Right lobe of liver (tissue), 6 donors: ENCODE data around the gene TXNDC15. TPM values are rescaled to one million over a fixed set of nuclear protein-coding genes. Genes with fewer than 3 reads are reported as not detected.

Experiments
- ATAC-seq, 4 donors: fragments of 200-7000 bp; cut with Tn5 transposase; one replicate each; pipeline ENCODE4 v1.9.1; 2020; ENCODE audit warnings: mild to moderate bottlenecking in 4 of 4, moderate library complexity in 4 of 4
- DNase-seq, 3 donors: peaks; one replicate each; pipeline ENCODE4 v3.0.0-alpha.2; 2020
- H3K27ac ChIP-seq, 3 donors: fragments of 200-600 bp; one replicate each; pipeline ENCODE4 v1.8.0; 2022
- H3K27me3 ChIP-seq, 2 donors: fragments of 200-600 bp; one replicate each; pipeline ENCODE4 v1.8.0; 2022
- H3K36me3 ChIP-seq, 4 donors: fragments of 200-600 bp; sonication (generic) in 1 of 4; one replicate each; pipeline versions ENCODE4 v1.5.1 to v1.8.0; 2017 to 2022; ENCODE audit warnings: control low read depth in 1 of 4
- H3K4me1 ChIP-seq, 4 donors: fragments of 200-600 bp; sonication (generic) in 1 of 4; one replicate each; pipeline versions ENCODE4 v1.5.1 to v1.8.0; 2017 to 2022; ENCODE audit warnings: control low read depth in 1 of 4
- H3K4me3 ChIP-seq, 3 donors: fragments of 200-600 bp; one replicate each; pipeline ENCODE4 v1.8.0; 2022
- H3K9me3 ChIP-seq, 4 donors: fragments of 200-600 bp; sonication (generic) in 1 of 4; one replicate each; pipeline versions ENCODE4 v1.5.1 to v1.8.0; 2017 to 2022; ENCODE audit warnings: control low read depth in 1 of 4
- POLR2A ChIP-seq: fragments of 450-650 bp; IDR thresholded peaks from one replicate; pipeline ENCODE4 v1.6.1; 2017; ENCODE audit warnings: antibody characterized with exemption, mild to moderate bottlenecking
- WGBS: methylation state at CpG from one replicate; pipeline ENCODE4 v1.1.6; 2018; ENCODE audit warnings: low coverage, low lambda C conversion rate; ENCODE audit not compliant: insufficient coverage; ENCODE audit errors: missing lambda C conversion rate; 5-methylcytosine and 5-hydroxymethylcytosine counted together
- intact Hi-C, 2 donors: fragments of 100-400 bp; cut with DNase I; formaldehyde crosslinking; loops; one replicate each; pipeline versions ENCODE4 v1.11.2 to v1.14.1; 2022
- total RNA-seq, 6 experiments: library from RNA; depleted of rRNA in 2 of 6; stranded (reverse); fragments of >200 nt in 2 of 6; fragmentation: NEBNext Ultra II Directional in 3 of 6; extraction: Animal tissue kit (Norgen Biotek cat#: 25700) in 3 of 6; gene quantifications; one replicate each; pipeline versions ENCODE4 v1.1.0 to v1.2.4, GENCODE V29; 2016 to 2023
- TF ChIP-seq, protein P1 (sequence below), 4 donors: fragments of 200-600 bp in 3 of 4; fragments of 450-650 bp in 1 of 4; IDR thresholded peaks; one replicate each; pipeline versions ENCODE4 v1.5.1 to v1.8.0; 2016 to 2022; ENCODE audit warnings: antibody characterized with exemption in 4 of 4, mild to moderate bottlenecking in 2 of 4
- donor health status: DM: no; HTN: yes; CAD: no.
- donor health status: DM: no; HTN: no; CAD: no.
- donor health status: DM: no; HTN: no; CAD: no.
- donor health status: DM: no; HTN: yes; CAD: no.
- donor health status: DM: no; HTN: yes; CAD: no.

The TXNDC15 gene
- total RNA-seq, 6 experiments from 2014 or later, result 20.8 to 30.9 (median 28.2) TPM

DNA sequence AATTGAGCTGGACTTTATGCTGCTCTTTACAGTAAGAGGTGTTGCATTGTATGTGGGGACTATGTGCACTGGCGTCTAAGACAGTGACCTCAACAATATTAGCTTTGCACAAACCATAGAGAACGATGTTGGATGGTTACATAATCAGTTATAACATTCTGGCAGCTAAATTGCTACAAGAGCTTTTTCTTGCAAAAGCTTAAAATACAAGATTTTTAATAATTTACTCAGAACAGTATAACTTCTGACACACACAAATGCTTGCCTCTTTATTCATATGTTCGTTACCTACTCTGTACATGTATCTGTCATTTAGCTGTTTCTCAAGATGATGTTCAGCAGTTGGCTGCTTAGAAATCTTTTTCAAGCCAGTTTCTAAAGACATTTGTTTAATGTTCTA is 16.8 kb upstream of the TXNDC15 start:
- Histone ChIP-seq H3K27me3 (no peaks in the 10 kb centered on the region), H3K36me3 (peaks cover 0 to 58% (median 24%) of the 10 kb centered on the region in 4 donors), H3K27ac (no peak overlapping the region), H3K4me3 (no peak overlapping the region), H3K9me3 (no peaks in the 10 kb centered on the region), H3K4me1 (no peaks in the 10 kb centered on the region)
- DNase-seq (no peak), ATAC-seq (no peak)
- intact Hi-C loops, result no loop called here
- TF ChIP-seq, protein P1, sequence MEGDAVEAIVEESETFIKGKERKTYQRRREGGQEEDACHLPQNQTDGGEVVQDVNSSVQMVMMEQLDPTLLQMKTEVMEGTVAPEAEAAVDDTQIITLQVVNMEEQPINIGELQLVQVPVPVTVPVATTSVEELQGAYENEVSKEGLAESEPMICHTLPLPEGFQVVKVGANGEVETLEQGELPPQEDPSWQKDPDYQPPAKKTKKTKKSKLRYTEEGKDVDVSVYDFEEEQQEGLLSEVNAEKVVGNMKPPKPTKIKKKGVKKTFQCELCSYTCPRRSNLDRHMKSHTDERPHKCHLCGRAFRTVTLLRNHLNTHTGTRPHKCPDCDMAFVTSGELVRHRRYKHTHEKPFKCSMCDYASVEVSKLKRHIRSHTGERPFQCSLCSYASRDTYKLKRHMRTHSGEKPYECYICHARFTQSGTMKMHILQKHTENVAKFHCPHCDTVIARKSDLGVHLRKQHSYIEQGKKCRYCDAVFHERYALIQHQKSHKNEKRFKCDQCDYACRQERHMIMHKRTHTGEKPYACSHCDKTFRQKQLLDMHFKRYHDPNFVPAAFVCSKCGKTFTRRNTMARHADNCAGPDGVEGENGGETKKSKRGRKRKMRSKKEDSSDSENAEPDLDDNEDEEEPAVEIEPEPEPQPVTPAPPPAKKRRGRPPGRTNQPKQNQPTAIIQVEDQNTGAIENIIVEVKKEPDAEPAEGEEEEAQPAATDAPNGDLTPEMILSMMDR (IDR thresholded peaks at IDR 0.05), result no peak
- WGBS, result 43% methylated on average over 3 of the region's 3 CpGs

DNA sequence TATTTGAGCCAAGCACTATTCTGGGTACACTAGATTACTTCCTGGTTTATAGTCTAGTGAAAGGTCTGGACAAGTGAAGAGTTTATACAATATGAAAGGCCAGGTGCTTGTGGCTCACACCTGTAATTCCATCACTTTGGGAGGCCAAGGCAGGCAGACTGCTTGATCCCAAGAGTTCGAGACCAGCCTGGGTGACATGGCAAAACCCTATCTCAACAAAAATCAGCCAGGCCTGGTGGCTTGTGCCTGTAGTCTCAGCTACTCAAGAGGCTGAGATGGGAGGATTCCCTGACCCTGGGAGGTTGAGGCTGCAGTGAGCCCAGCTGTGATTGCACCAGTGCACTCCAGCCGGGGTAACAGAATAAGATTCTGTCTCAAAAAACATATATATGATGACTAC is 9.5 kb upstream of the TXNDC15 start:
- TF ChIP-seq POLR2A, result no peak
- TF ChIP-seq, protein P1 (IDR thresholded peaks at IDR 0.05), result no peak
- intact Hi-C loops, result no loop called here
- no peaks in the 10 kb centered on the region for H3K4me1 ChIP-seq
- no peak overlapping the region for H3K4me3 ChIP-seq
- 100% methylated on average over 1 of the region's 2 CpGs for WGBS
- no peaks in the 10 kb centered on the region for H3K27me3 ChIP-seq
- H3K36me3 ChIP-seq, result peaks cover 0 to 3% (median 1%) of the 10 kb centered on the region in 4 donors
- no peak overlapping the region for H3K27ac ChIP-seq
- ATAC-seq (no peak), DNase-seq (no peak)
- no peaks in the 10 kb centered on the region for H3K9me3 ChIP-seq

DNA sequence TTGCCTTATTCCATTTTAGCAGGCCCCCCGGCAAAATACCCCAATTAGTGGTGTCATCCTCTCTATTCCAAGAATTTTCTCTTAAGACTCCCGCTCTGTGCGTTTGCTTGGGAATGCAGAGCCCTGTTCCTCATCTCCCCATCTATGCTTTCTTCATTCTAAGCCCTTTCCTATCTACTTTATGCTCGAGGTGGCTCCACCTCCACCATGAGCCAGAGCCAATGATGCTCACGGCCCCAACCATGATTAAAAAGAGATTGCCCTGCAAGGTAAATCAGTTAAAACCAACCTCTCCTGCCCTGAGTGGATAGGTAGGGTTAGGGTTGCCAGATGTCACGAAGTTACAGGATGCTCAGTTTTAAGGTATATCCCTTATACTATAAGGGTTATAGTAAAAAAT is 677 bp upstream of the TXNDC15 start:
- H3K27ac ChIP-seq, result peak overlapping the region; percentile 72 to 89 (median 85)
- no peak for DNase-seq
- 82% methylated on average over 6 of the region's 6 CpGs for WGBS

DNA sequence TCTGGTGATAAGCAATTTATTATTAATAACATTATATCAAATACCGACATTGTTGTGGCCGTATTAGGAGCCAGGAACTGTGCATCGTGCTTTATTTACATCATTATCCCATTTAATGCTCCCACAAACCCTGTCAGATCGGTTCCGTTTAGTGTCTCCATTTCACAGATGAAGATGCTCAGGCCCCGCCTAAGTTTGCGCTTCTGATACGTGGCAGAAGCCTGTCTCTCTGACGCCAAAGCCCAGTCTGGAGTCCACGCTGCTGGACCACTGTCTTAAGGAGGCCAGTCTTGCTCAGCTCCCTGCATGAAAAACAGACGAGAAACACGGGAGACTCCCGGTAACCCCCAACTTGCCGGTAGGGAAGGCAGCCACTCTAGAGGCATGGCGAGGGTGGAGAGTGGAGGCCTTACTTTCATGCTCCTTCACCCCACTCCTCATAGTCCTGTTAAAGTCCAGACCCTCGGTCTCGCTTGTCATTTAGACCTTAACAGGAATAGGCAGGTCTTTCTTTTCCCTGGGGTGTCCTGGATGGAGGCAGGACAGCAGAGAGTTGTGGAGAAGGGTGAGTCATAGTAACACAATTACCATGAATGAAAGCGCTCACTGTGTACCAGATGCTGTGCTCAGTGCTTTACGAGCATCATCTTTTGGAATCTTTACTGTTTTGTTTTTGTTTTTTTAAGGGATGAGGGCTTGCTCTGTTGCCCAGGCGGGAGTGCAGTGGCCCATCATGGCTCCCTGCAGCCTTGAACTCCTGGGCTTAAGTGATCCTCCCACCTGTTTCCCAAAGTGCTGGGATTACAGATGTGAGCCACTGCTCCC is 872 bp downstream of the TXNDC15 start:
- intact Hi-C loops, result no loop called here
- peak; percentile 51 to 58 (median 55) for DNase-seq

More for the DNA sequence above, 677 bp upstream of the TXNDC15 start:
- Histone ChIP-seq H3K4me1 (peaks cover 0 to 8% (median 0%) of the 10 kb centered on the region in 4 donors), H3K9me3 (no peaks in the 10 kb centered on the region), H3K27me3 (no peaks in the 10 kb centered on the region), H3K36me3 (no peaks in the 10 kb centered on the region), H3K4me3 (peak overlapping the region in 1 of 3 donors; percentile 88)
- TF ChIP-seq, protein P1 (IDR thresholded peaks at IDR 0.05), result no peak
- no peak for TF ChIP-seq POLR2A
- intact Hi-C loops, result no loop called here
- ATAC-seq, result no peak

More for the DNA sequence above, 872 bp downstream of the TXNDC15 start:
- Histone ChIP-seq H3K36me3 (no peaks in the 10 kb centered on the region), H3K4me3 (peak overlapping the region; percentile 88 to 92 (median 91)), H3K27me3 (no peaks in the 10 kb centered on the region), H3K27ac (peak overlapping the region; percentile 72 to 89 (median 85)), H3K4me1 (peaks cover 0 to 8% (median 0%) of the 10 kb centered on the region in 4 donors), H3K9me3 (no peaks in the 10 kb centered on the region)
- ATAC-seq, result peak; percentile 44 to 56 (median 50)
- WGBS, result 17% methylated on average over 19 of the region's 20 CpGs
- TF ChIP-seq POLR2A, result no peak
- TF ChIP-seq, protein P1 (IDR thresholded peaks at IDR 0.05), result no peak
